Activated T-cell treated with anti-CD3 and anti-CD28 coated beads, Interleukin-2, amount 50 U/mL, for 4 hours (primary cell): ENCODE results near the gene MIPOL1. TPM values are rescaled to one million over a fixed set of nuclear protein-coding genes. Genes with fewer than 3 reads are reported as not detected.
"Not testable (repeated sequence)": the region's sequence is repeated elsewhere in the genome, so short reads cannot be mapped to it uniquely, and the experiment has no call there.

Experiments
- ATAC-seq, 2 donors: fragments of 200-7000 bp; cut with Tn5 transposase; one replicate each; pipeline ENCODE4 v1.10.0; 2021
- DNase-seq: peaks from one replicate; pipeline ENCODE4 v3.0.0-alpha.2; 2020
- H3K27me3 Mint-ChIP-seq: one replicate; pipeline ENCODE4 v1.8.0; 2021; ENCODE audit warnings: low read depth, mixed read lengths
- H3K36me3 Mint-ChIP-seq: one replicate; pipeline ENCODE4 v1.8.0; 2022; ENCODE audit warnings: mixed read lengths; ENCODE audit not compliant: insufficient read depth
- H3K4me1 Mint-ChIP-seq: one replicate; pipeline ENCODE4 v1.8.0; 2021; ENCODE audit warnings: low read depth, mixed read lengths
- H3K4me3 Mint-ChIP-seq: one replicate; pipeline ENCODE4 v1.8.0; 2021; ENCODE audit warnings: mild to moderate bottlenecking, moderate library complexity, mixed read lengths
- H3K9me3 Mint-ChIP-seq: one replicate; pipeline ENCODE4 v1.8.0; 2021; ENCODE audit warnings: mixed read lengths
- total RNA-seq, 3 donors: library from RNA; stranded (reverse); gene quantifications; one replicate each; pipeline ENCODE4 v1.2.1, GENCODE V29; 2021

The MIPOL1 gene
- total RNA-seq, 3 donors from 2014 or later, result 0.10 to 0.16 TPM; not detected in 1

GRCh38 chr14:37325332-37325731 lies 127.6 kb downstream of the MIPOL1 start:
- no peaks in the 10 kb centered on the region for H3K27me3 Mint-ChIP-seq
- ATAC-seq (no peak), DNase-seq (no peak)
- H3K4me3 Mint-ChIP-seq, result no peak overlapping the region
- H3K9me3 Mint-ChIP-seq, result peaks cover 10% of the 10 kb centered on the region
- H3K4me1 Mint-ChIP-seq, result no peaks in the 10 kb centered on the region
- no peaks in the 10 kb centered on the region for H3K36me3 Mint-ChIP-seq

GRCh38 chr14:37326434-37326833 lies 128.7 kb downstream of the MIPOL1 start:
- DNase-seq (no peak), ATAC-seq (no peak)
- H3K9me3 Mint-ChIP-seq, result peaks cover 10% of the 10 kb centered on the region
- H3K27me3 Mint-ChIP-seq, result no peaks in the 10 kb centered on the region
- H3K4me3 Mint-ChIP-seq, result no peak overlapping the region
- no peaks in the 10 kb centered on the region for H3K36me3 Mint-ChIP-seq
- no peaks in the 10 kb centered on the region for H3K4me1 Mint-ChIP-seq

GRCh38 chr14:37327933-37328332 lies 130.2 kb downstream of the MIPOL1 start:
- H3K27me3 Mint-ChIP-seq, DNase-seq, H3K4me1 Mint-ChIP-seq, H3K36me3 Mint-ChIP-seq, H3K9me3 Mint-ChIP-seq, H3K4me3 Mint-ChIP-seq, ATAC-seq: not testable (repeated sequence)

- no peak for ATAC-seq
- Mint-ChIP-seq H3K36me3 (no peaks in the 10 kb centered on the region), H3K9me3 (peaks cover 7% of the 10 kb centered on the region), H3K27me3 (no peaks in the 10 kb centered on the region), H3K4me3 (no peak overlapping the region), H3K4me1 (no peaks in the 10 kb centered on the region)
- no peak for DNase-seq
Measured at GRCh38 chr14:37328673-37329072, 130.9 kb downstream of the MIPOL1 start.

GRCh38 chr14:37329189-37330001 lies 131.7 kb downstream of the MIPOL1 start:
- Mint-ChIP-seq H3K9me3 (peaks cover 7% of the 10 kb centered on the region), H3K4me1 (no peaks in the 10 kb centered on the region), H3K36me3 (no peaks in the 10 kb centered on the region), H3K4me3 (no peak overlapping the region), H3K27me3 (no peaks in the 10 kb centered on the region)
- DNase-seq (no peak), ATAC-seq (no peak)

- ATAC-seq (no peak), DNase-seq (no peak)
- Mint-ChIP-seq H3K9me3 (peaks cover 7% of the 10 kb centered on the region), H3K27me3 (no peaks in the 10 kb centered on the region), H3K4me3 (no peak overlapping the region), H3K4me1 (no peaks in the 10 kb centered on the region), H3K36me3 (no peaks in the 10 kb centered on the region)
Measured at GRCh38 chr14:37330910-37331309, 133.2 kb downstream of the MIPOL1 start.

- no peak for ATAC-seq
- H3K4me3 Mint-ChIP-seq, result no peak overlapping the region
- H3K36me3 Mint-ChIP-seq, result no peaks in the 10 kb centered on the region
- no peaks in the 10 kb centered on the region for H3K4me1 Mint-ChIP-seq
- H3K27me3 Mint-ChIP-seq, result no peaks in the 10 kb centered on the region
- peaks cover 8% of the 10 kb centered on the region for H3K9me3 Mint-ChIP-seq
- DNase-seq, result no peak
Measured at GRCh38 chr14:37340353-37340752, 142.6 kb downstream of the MIPOL1 start.

- H3K4me1 Mint-ChIP-seq, result no peaks in the 10 kb centered on the region
- peaks cover 22% of the 10 kb centered on the region for H3K9me3 Mint-ChIP-seq
- no peaks in the 10 kb centered on the region for H3K36me3 Mint-ChIP-seq
- ATAC-seq (no peak), DNase-seq (no peak)
- H3K27me3 Mint-ChIP-seq, result no peaks in the 10 kb centered on the region
- H3K4me3 Mint-ChIP-seq, result no peak overlapping the region
Measured at GRCh38 chr14:37343307-37344094, 145.8 kb downstream of the MIPOL1 start.

- DNase-seq, result no peak
- Mint-ChIP-seq H3K4me1 (no peaks in the 10 kb centered on the region), H3K9me3 (peaks cover 37% of the 10 kb centered on the region), H3K4me3 (no peak overlapping the region), H3K36me3 (no peaks in the 10 kb centered on the region), H3K27me3 (no peaks in the 10 kb centered on the region)
- no peak for ATAC-seq
Measured at GRCh38 chr14:37363661-37364060, 165.9 kb downstream of the MIPOL1 start.

GRCh38 chr14:37369425-37369824 lies 171.7 kb downstream of the MIPOL1 start:
- Mint-ChIP-seq H3K4me3 (no peak overlapping the region), H3K36me3 (no peaks in the 10 kb centered on the region), H3K27me3 (no peaks in the 10 kb centered on the region), H3K9me3 (peaks cover 18% of the 10 kb centered on the region), H3K4me1 (no peaks in the 10 kb centered on the region)
- ATAC-seq, result no peak
- DNase-seq, result no peak

- no peaks in the 10 kb centered on the region for H3K36me3 Mint-ChIP-seq
- H3K4me3 Mint-ChIP-seq, result no peak overlapping the region
- peaks cover 9% of the 10 kb centered on the region for H3K9me3 Mint-ChIP-seq
- no peaks in the 10 kb centered on the region for H3K4me1 Mint-ChIP-seq
- DNase-seq (no peak), ATAC-seq (no peak)
- H3K27me3 Mint-ChIP-seq, result no peaks in the 10 kb centered on the region
Measured at GRCh38 chr14:37375566-37375965, 177.8 kb downstream of the MIPOL1 start.

- no peaks in the 10 kb centered on the region for H3K36me3 Mint-ChIP-seq
- H3K27me3 Mint-ChIP-seq, result no peaks in the 10 kb centered on the region
- H3K4me3 Mint-ChIP-seq, result no peak overlapping the region
- no peaks in the 10 kb centered on the region for H3K4me1 Mint-ChIP-seq
- no peak for DNase-seq
- H3K9me3 Mint-ChIP-seq, result peaks cover 12% of the 10 kb centered on the region
- ATAC-seq, result no peak
Measured at GRCh38 chr14:37376944-37377609, 179.3 kb downstream of the MIPOL1 start.

- Mint-ChIP-seq H3K9me3 (peaks cover 16% of the 10 kb centered on the region), H3K27me3 (no peaks in the 10 kb centered on the region), H3K4me3 (no peak overlapping the region), H3K4me1 (no peaks in the 10 kb centered on the region), H3K36me3 (no peaks in the 10 kb centered on the region)
- ATAC-seq (no peak), DNase-seq (no peak)
Measured at GRCh38 chr14:37384870-37385596, 187.3 kb downstream of the MIPOL1 start.
